Neutrophil (primary cell): Measurements from ENCODE around the gene SMIM5.

Source experiments
- H3K27ac ChIP-seq: fragments of 200-600 bp; sonication (generic); 2 replicates; pipeline ENCODE4 v1.5.1; 2016; ENCODE audit warnings: mild to moderate bottlenecking, moderate library complexity
- H3K27me3 ChIP-seq: fragments of 200-600 bp; sonication (generic); 2 replicates; pipeline ENCODE4 v1.6.0; 2016; ENCODE audit warnings: mild to moderate bottlenecking
- H3K36me3 ChIP-seq: fragments of 200-600 bp; sonication (generic); 2 replicates; pipeline ENCODE4 v1.5.1; 2017
- H3K4me1 ChIP-seq, 2 experiments: fragments of 200-600 bp in 1 of 2; sonication (generic) in 1 of 2; 1 replicate in 1 of 2; 2 replicates in 1 of 2; pipeline versions ENCODE4 v1.5.1 to v1.6.1; 2013 to 2016; ENCODE audit warnings: low read depth in 1 of 2, low read length in 1 of 2, mild to moderate bottlenecking in 1 of 2, moderate library complexity in 1 of 2; ENCODE audit not compliant: control insufficient read depth in 1 of 2, insufficient read depth in 1 of 2
- H3K4me3 ChIP-seq, 2 experiments: fragments of 200-600 bp in 1 of 2; sonication (generic) in 1 of 2; 1 replicate in 1 of 2; 2 replicates in 1 of 2; pipeline ENCODE4 v1.5.1; 2013 to 2016; ENCODE audit warnings: low read depth in 1 of 2, low read length in 1 of 2, mild to moderate bottlenecking in 1 of 2, moderate library complexity in 1 of 2
- H3K9me3 ChIP-seq: fragments of 200-600 bp; sonication (generic); 2 replicates; pipeline ENCODE4 v1.5.1; 2016
- CTCF ChIP-seq: fragments of 200-600 bp; sonication (generic); IDR thresholded peaks from 2 replicates; pipeline ENCODE4 v1.5.1; 2016; ENCODE audit warnings: antibody characterized with exemption

Gene SMIM5

GRCh38 chr17:75667825-75668224 lies 34.6 kb downstream of the SMIM5 start:
- Histone ChIP-seq H3K9me3 (no peaks in the 10 kb centered on the region), H3K27ac (peak overlapping the region; percentile 91), H3K36me3 (peaks cover 40% of the 10 kb centered on the region), H3K4me1 (peaks cover 18 to 21% of the 10 kb centered on the region in 2 experiments), H3K27me3 (no peaks in the 10 kb centered on the region), H3K4me3 (peak overlapping the region; percentile 91 to 99)
- no peak for TF ChIP-seq CTCF

- H3K9me3 ChIP-seq = no peaks in the 10 kb centered on the region
- TF ChIP-seq CTCF = no peak
- H3K36me3 ChIP-seq = peaks cover 44% of the 10 kb centered on the region
- peaks cover 18 to 21% of the 10 kb centered on the region in 2 experiments for H3K4me1 ChIP-seq
- H3K27ac ChIP-seq = peak overlapping the region; percentile 91
- H3K4me3 ChIP-seq = peak overlapping the region; percentile 1 to 91
- no peaks in the 10 kb centered on the region for H3K27me3 ChIP-seq
These were observed 35.3 kb downstream of the SMIM5 start for GRCh38 chr17:75668489-75668888.

GRCh38 chr17:75670868-75671267 lies 37.6 kb downstream of the SMIM5 start:
- H3K27me3 ChIP-seq = no peaks in the 10 kb centered on the region
- no peak overlapping the region for H3K4me3 ChIP-seq
- H3K4me1 ChIP-seq = peaks cover 31 to 33% of the 10 kb centered on the region in 2 experiments
- H3K27ac ChIP-seq = no peak overlapping the region
- TF ChIP-seq CTCF = no peak
- no peaks in the 10 kb centered on the region for H3K9me3 ChIP-seq
- peaks cover 49% of the 10 kb centered on the region for H3K36me3 ChIP-seq

- Histone ChIP-seq H3K4me3 (no peak overlapping the region), H3K27ac (no peak overlapping the region), H3K27me3 (no peaks in the 10 kb centered on the region), H3K4me1 (peaks cover 22 to 27% of the 10 kb centered on the region in 2 experiments), H3K9me3 (no peaks in the 10 kb centered on the region), H3K36me3 (peaks cover 55% of the 10 kb centered on the region)
- TF ChIP-seq CTCF = no peak
These were observed 38.8 kb downstream of the SMIM5 start for GRCh38 chr17:75672011-75672410.

- no peaks in the 10 kb centered on the region for H3K27me3 ChIP-seq
- no peak overlapping the region for H3K4me3 ChIP-seq
- H3K27ac ChIP-seq = peak overlapping the region; percentile 26
- H3K36me3 ChIP-seq = peaks cover 59% of the 10 kb centered on the region
- no peaks in the 10 kb centered on the region for H3K9me3 ChIP-seq
- TF ChIP-seq CTCF = no peak
- H3K4me1 ChIP-seq = peaks cover 12 to 16% of the 10 kb centered on the region in 2 experiments
These were observed 40.3 kb downstream of the SMIM5 start for GRCh38 chr17:75673487-75673886.

GRCh38 chr17:75676461-75676860 lies 43.2 kb downstream of the SMIM5 start:
- H3K27me3 ChIP-seq = no peaks in the 10 kb centered on the region
- peaks cover 61% of the 10 kb centered on the region for H3K36me3 ChIP-seq
- H3K27ac ChIP-seq = peak overlapping the region; percentile 20
- H3K9me3 ChIP-seq = no peaks in the 10 kb centered on the region
- TF ChIP-seq CTCF = no peak
- no peak overlapping the region for H3K4me3 ChIP-seq
- H3K4me1 ChIP-seq = peaks cover 12% of the 10 kb centered on the region in 2 experiments
